Measurements from ENCODE around the gene NREP. TPM values are rescaled to one million over a fixed set of nuclear protein-coding genes. Genes with fewer than 3 reads are reported as not detected.

The NREP gene
- total RNA-seq, 1 experiment from 2014 or later = 6.0 TPM

GRCh38 chr5:111753884-111754589 is 3.0 kb downstream of the NREP start:
- no peak overlapping the region for H3K9ac ChIP-seq (ENCODE audit: low read length)
- CTCF ChIA-PET = no interaction called here
- no peak for ATAC-seq
- H3K4me1 ChIP-seq (ENCODE audit: control insufficient read depth in 1 of 2, insufficient read depth in 2 of 2, low read length in 2 of 2) = peaks cover 3 to 15% of the 10 kb centered on the region in 2 experiments
- no peaks in the 10 kb centered on the region for H3K27me3 ChIP-seq (ENCODE audit: insufficient read depth, low read length)
- H3K4me3 ChIP-seq (replicated peaks in 1 of 2; ENCODE audit: low read depth in 1 of 2, low read length in 2 of 2) = no peak overlapping the region
- H3K36me3 ChIP-seq (ENCODE audit: control insufficient read depth in 1 of 2, insufficient read depth in 2 of 2, low read length in 2 of 2) = no peaks in the 10 kb centered on the region
- TF ChIP-seq ZFX (IDR thresholded peaks at IDR 0.05) (no peak), ZNF274 (IDR thresholded peaks at IDR 0.05; ENCODE audit: low read depth, low read length) (no peak), SP1 (IDR thresholded peaks at IDR 0.05; ENCODE audit: low read depth) (no peak), CTCF (IDR thresholded peaks at IDR 0.05 in 2 of 3, conservative IDR thresholded peaks at IDR 0.05 in 1 of 3; ENCODE audit: borderline replicate concordance in 1 of 3, insufficient read depth in 1 of 3, low read depth in 2 of 3, low read length in 2 of 3) (no peak), JUND (IDR thresholded peaks at IDR 0.05) (no peak), EZH2 (IDR thresholded peaks at IDR 0.05) (no peak), POLR2AphosphoS5 (IDR thresholded peaks at IDR 0.05; ENCODE audit: low read depth, low read length) (no peak), MAX (IDR thresholded peaks at IDR 0.05) (no peak), POLR2A (IDR thresholded peaks at IDR 0.05; ENCODE audit: borderline replicate concordance, extremely low read depth, insufficient read depth, insufficient read length) (no peak), TCF7L2 (IDR thresholded peaks at IDR 0.05; ENCODE audit: borderline replicate concordance, extremely low read depth, insufficient read depth, insufficient read length) (no peak), CEBPB (IDR thresholded peaks at IDR 0.05; ENCODE audit: low read depth) (no peak), REST (IDR thresholded peaks at IDR 0.05; ENCODE audit: low read depth) (no peak), SRF (IDR thresholded peaks at IDR 0.05; ENCODE audit: low read depth) (no peak), EZH2phosphoT487 (IDR thresholded peaks at IDR 0.05; ENCODE audit: borderline replicate concordance) (no peak)
- no peaks in the 10 kb centered on the region for H3K79me2 ChIP-seq (ENCODE audit: insufficient read depth, low read length)
- BruUV-seq (replicated peaks) = no TSS peak
- no peaks in the 10 kb centered on the region; the same call in 1 of the 2 replicates for H4K20me1 ChIP-seq (ENCODE audit: insufficient read depth)
- intact Hi-C loops (cut with micrococcal nuclease) = no loop called here
- RAD21 ChIA-PET (ENCODE audit: low non-redundant PET in 1 of 2, low total read pairs in 2 of 2, uncharacterized antibody in 2 of 2, unreplicated experiment in 2 of 2) = no interaction called here
- no peak overlapping the region for H2AFZ ChIP-seq (ENCODE audit: low read depth, low read length, poor library complexity, severe bottlenecking)
- no peaks in the 10 kb centered on the region for H3K9me3 ChIP-seq (ENCODE audit: control insufficient read depth in 1 of 2, insufficient read depth in 1 of 2, low read depth in 1 of 2, low read length in 2 of 2)
- no peaks in the 10 kb centered on the region for H3K9me2 ChIP-seq (ENCODE audit: insufficient read depth)
- H3K27ac ChIP-seq (ENCODE audit: low read depth, low read length) = no peak overlapping the region
- no peak overlapping the region for H3K4me2 ChIP-seq (ENCODE audit: low read length)
- POLR2A ChIA-PET = interaction anchor here (0.7 kb wide), 1 partner anchor 71 kb away, joined by 3 read pairs; no protein-coding TSS in a partner anchor
- DNase-seq (ENCODE audit: low read depth, low spot score) = no peak
